ENCODE measurements around the gene RASGEF1C.

RASGEF1C gene

DNA sequence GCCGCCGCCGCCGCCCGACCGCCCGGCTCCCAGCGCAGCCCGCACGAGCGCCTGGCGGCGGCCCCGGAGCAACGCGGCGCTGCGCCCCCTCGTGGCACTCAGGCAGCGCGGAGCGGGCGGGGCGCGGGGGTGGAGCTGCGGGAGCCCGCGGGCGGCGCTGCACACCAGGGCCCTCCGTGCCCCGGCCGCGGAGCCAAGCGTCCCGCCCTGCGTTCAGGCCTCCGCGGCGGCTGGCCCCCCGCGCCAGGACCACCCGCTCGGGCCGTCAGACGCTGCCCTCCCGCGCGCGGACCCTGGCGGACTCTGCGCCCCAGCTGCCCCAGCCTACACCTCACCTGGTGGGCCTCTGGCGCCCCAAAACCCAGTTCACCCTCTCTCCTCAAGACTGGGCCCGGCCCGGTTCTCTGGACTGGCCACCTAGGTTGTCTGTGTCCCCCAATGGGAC, at the start of gene RASGEF1C:
Gene RASGEF1C, minus strand, starts transcription at position 75 of the 445 bp plus-strand sequence. CDS start 71,159 bp downstream, outside the sequence.
- no peak for DNase-seq

DNA sequence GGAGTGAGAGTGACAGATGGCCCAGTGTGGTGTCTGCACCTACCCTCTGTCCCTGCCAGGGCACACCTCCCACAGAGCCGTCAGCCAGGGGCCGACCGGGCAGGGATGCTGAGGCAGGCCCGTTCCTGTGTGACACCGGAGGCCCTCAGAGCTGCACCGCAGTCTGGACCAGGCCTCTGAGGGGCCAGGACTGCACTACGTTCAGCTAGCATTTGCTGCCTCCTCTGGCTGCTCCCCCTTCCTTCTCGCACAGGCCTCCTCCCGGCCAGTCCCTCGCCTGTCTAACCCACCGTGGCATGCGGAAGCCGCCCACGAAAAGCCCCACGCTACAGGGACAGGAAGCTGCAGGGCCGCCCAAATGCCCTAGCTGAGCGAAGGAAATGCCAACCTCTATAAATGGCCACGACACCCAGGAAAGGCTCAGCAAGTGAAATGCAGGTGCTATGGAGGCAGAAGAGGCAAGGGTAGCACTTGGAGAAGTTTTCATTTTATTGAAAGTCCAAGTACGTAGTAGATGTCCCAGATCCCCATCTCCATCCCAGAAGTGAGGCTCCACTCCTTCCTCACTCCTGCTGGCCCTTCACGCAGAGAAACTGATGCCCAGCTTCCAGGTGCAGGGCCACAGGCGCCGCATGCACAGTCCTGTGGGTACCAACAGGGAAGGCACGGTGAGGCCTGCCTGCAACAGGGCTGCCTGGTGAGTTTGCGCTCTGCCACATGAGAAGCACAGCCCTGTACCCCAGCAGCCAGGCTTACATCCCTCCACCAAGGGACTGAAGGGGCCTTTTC, 44.2 kb upstream of the RASGEF1C start:
- no peak for DNase-seq

DNA sequence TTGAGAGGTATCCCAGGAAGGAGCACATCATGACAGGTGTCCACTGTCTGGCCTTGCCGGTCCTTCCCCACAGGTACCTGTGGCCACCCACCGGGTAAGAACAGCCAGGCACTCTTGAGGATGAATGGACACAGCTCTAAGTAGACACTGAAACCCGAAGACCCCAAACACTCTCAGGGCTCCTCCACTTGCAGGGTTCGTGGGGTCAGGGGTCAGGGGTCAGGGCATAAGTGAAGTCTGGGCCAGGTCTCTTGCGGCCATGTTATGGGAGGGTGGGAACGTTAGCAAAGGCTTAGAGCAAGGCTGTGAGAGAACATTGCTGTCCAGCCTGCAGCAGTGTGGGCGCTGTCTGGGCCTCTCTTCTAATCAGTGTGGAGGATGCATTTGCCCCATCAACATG, 42.9 kb upstream of the RASGEF1C start:
- DNase-seq: no peak

DNA sequence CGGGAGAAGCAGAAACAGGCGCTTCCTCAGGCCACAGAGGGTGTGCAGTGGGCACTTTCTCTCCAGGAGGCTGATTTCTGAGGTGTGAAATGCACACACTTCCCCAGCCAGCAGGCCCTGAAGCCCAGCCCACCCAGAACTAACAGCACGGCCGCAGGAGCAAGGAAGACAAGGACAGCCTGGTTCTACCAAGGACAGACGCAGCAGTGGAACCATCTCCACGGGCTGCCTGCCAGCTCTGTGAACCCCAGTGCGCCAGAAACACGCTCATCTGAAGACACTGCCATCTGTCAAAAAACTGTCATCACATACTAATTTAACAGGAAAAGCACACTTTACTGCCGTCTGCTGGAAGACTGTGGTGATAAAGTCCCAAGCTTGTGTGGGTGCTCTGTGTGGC, 42.1 kb upstream of the RASGEF1C start:
- DNase-seq: no peak

DNA sequence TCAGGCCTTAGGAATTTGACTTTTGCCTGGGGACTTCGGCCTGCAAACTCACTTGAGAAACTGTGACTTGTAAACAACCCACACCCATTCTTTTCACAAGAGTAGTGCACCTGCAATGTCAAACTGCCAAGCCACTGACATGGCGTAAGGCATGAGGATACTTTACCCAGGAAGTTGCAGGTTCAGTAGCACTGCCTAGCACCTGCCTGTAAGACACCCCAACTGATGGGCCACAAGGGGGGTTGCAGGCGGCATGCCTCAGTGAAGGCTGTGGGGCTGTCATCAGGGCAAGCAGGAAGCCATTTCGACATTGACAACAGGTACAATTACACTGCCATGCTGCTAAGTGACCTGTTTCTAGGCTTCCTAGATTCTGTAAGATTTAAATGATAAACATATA, 41.3 kb upstream of the RASGEF1C start:
- no peak for DNase-seq

DNA sequence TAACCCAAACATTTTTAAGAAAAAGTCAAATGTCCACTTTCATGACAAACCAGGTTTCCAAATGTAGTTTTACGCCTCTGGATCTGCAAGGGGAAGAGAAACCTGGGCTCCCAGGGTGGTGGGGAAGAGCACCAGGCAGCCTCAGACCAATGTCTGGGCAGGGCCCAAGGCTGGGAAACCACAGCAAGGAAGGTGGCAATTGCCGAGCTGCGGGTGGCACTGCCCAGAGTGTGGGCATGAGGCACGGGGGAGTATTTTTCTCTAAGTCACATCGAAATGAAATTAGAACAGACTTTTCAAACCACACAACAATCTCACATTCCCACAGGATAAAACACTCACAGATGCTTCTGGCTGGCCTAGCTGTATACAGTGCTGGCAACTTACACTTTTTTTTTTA, 32.6 kb upstream of the RASGEF1C start:
- no peak for DNase-seq

DNA sequence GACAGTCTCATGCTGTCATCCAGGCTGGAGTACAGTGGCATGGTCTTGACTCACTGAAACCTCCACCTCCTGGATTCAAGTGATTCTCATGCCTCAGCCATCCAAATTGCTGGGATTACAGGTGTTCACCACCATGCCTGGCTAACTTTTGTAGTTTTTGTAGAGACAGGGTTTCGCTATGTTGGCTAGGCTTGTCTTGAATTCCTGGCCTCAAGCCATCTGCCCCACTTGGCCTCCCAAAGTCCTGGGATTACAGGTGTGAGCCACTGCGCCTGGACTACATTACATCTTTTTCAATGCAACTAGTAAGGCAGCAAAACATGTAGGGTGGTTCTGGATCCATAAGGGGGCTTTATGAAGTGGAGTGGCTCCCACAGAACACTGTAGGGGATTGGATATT, 29.6 kb upstream of the RASGEF1C start:
- no peak for DNase-seq

DNA sequence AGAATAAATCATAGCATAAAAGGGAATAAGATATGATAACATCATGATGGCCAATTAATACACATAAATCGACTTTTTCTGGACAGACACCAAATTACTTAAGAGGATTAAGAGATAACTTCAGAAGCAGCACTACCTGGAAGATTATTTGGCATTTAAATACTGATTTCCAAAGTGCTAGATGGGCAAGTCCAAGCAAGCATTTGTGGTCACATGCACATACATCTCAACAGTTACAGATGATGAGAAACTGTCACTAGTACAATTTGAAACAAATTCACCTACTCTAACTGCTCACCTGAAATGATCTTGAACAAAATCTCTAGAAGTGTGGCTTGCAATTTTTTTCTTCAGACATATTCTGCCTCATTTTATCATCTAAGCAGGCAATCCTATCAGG, 26.8 kb upstream of the RASGEF1C start:
- DNase-seq: no peak

DNA sequence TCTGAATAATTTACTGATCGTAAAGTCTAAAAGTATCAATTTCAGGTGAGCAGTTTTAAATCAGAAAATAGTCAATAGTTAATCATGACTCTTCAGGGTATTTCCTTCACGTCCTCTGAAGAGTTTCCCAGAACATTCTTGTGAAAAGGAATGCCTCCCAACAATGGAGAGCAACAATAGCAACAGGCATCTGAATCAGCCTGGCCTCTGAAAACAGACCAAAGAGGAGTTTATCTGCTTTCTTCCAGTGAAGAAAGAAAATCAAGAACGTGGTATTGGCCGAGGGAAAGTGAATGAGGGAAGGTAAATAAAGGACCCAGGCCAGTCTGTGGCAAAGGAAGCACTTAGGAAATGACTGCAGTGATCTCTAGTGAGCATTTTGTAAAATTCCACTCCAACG, 26.1 kb upstream of the RASGEF1C start:
- no peak for DNase-seq

DNA sequence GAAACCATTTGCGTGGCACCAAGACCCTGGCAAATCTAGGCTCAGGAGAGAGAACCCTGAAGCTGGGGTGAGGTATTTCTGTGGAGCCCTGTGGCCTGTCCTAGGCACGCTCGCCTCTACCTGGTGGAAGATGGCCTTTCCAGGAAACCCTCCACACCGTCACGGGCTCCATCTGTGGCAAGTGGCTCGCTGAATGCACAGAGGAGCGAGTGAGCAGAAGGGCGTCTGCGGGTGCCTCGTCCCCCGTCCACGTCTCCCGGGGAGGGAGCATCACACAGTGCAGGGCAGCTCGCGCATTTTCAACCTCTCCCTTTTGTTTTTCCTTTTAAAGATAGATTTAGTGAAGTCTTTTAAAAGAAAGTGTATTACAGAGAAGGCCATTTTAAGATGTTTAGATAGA, 25.3 kb upstream of the RASGEF1C start:
- no peak for DNase-seq

DNA sequence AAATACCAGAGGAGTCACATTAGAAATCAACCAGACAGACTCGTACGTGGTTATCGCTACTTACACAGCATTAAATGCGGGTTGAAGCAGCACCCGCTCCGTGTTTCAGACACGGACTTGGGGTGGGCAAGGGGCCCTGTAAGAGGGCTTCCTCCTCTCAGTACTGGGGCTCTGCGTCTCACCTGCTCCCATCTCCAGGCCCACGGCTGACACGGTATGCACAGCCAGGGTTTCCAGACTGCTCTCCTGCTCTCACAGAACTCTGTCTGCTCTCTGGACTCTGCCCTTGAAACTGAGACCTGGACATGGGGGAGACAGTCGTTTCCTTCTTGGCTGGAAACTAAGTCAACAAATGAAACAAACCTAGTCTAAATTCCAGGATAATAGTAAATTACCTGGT, 24.7 kb upstream of the RASGEF1C start:
- DNase-seq: no peak

DNA sequence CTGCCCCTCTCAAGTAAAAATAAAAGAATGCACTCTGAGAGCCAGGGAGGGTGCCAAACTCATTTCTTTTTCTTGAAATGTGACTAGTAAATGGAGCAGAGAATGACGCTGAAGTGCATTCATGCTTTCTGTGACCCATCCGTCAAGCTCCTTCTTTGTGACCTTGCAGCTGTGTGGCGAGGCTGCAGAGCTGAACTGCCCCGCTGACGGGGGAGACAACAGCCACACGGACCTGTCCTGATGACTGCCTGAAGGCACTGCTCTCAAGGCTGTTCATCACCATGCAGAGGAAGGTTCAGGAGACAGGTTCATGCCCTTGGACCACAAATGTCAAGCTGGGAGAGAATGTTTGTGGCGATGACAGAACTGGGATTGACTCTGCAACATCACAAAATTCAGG, 21.0 kb upstream of the RASGEF1C start:
- no peak for DNase-seq

DNA sequence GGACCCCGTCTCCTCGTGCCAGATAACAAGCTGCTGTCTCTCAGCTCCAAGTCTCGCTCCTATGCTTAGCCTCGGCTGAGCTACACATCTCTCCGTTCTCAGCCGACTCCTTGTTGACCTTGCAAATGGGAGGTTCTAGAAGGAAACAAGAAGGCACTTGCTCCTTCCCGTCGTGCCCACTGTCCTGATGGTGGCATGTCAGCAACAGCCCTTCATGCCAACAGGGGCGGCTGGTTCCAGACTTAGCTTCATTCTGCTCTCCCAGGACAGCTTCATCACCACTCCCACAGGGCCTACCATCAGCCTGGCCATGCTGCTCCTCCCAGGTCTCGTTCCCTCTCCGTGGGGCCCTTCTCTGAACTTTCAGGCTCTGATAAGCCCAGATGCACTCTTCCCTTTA, 13.0 kb upstream of the RASGEF1C start:
- DNase-seq: no peak

DNA sequence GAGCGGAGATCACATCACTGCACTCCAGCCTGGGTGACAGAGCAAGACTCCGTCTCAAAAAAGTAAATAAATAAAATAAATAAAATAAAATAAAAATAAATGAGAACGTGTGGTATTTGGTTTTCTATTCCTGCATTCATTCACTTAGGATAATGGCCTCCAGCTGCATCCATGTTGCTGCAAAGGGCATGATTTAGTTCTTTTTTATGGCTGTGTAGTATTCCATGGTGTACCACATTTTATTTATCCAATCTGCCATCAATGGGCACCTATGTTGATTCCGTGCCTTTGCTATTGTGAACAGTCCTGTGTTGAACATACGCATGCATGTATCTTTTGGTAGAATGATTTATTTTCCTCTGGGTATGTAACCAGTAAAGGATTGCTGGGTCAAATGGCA, 8.8 kb upstream of the RASGEF1C start:
- DNase-seq: no peak

DNA sequence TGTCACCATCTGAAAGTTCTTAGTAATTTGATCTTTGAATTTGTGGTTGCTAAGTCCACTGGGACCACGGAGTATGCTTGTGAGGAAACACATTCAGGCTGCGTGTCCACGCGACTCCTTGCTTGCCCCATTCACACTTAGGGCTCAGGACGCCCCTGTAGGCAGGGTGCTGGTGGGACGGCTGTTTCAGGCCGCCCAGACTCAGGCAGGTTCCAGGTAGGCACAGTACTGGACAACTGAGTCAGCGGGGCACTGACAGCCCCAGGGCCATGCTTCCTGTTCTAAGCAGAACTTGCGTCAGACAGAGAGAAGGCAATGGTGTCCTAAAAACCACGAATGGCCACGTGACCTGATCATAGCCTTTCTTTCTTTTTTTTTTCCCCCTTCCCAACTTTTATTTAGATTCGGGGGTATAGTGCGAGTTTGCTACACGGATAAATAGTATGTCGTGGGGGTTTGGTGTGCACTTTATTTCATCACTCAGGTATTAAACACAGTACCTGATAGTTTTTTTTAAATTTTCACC, 7.7 kb upstream of the RASGEF1C start:
- DNase-seq: no peak

DNA sequence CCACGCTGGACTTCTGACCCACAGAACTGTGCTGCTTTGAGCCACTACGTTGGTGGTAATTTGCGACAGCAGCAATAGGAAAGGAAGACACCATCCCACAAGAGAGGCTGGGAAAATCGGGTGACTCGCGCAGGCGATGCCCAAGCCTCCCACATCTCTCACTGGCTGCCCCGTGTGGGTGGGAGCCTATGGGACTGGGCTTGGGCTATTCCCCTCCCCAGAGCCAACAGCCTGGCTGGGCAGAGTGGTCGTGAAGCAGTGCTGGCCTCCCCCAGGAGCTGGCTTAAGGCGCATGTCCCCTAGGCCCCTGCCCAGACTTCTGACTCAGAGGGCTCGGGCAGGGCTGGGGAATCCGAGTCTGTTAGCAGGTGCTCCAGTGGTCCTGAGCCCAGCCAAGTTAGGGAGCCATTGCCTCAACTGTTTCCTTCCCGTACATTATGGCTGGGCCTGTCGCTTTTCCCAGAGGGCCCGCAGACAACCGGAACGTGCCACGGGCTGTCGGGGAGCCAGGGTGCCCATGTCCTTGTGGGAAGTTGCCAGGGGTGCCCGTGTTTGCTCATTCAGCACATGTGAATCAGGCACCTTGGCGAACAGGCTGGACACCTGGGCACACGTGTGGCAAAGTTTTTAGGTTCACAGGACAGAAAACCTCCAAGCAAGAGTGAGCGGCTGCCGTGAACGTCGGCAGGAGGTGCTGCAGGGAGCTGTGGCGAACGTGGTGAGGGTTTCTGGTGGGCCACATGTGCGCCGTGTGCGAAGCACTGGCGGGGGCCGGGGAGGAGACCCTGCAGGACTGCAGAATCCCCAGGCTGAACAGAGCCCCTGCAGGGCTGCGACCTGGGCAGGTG, 7.0 kb upstream of the RASGEF1C start:
- no peak for DNase-seq

DNA sequence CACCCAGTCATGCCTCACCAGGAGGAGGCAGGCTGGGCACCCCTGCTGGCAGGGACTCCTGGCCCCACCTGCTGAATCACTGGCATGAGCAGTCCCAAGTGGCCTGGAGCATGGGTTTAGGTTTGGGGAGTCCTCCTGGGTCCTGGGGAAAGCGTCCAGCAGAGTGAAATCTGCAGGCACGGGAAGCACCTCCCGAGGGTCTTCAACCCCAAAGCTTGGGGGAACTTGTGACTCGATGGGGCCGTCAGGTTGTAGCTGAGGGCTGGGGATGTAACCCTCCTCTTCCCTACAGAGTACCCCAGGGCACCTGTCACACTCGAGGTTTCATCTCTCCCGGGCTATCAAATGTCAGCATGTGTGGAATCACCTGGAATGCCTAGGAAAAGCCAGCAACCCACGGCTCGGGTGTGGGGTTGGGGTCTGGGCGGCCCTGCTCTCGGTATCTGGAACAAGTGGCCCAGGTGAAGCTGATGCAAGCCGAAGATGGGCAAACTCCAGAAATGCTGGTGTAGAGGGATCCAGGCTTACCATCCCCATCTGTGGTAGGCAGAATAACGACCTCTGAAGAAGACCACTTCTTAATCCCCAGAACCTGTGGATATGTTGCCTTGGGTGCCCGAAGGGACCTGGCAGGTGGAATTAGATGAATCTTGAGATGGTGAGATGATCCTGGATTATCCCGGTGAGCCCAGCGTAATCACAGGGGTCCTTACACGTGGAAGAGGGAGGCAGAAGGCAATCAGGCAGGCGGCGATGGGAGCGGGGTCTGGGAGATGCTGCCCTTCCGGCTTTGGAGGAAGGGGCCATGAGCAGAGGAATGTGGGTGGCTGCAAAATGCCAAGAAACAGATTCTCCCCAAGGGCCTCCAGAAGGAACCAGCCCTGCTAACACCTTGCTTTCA, 6.1 kb upstream of the RASGEF1C start:
- no peak for DNase-seq

DNA sequence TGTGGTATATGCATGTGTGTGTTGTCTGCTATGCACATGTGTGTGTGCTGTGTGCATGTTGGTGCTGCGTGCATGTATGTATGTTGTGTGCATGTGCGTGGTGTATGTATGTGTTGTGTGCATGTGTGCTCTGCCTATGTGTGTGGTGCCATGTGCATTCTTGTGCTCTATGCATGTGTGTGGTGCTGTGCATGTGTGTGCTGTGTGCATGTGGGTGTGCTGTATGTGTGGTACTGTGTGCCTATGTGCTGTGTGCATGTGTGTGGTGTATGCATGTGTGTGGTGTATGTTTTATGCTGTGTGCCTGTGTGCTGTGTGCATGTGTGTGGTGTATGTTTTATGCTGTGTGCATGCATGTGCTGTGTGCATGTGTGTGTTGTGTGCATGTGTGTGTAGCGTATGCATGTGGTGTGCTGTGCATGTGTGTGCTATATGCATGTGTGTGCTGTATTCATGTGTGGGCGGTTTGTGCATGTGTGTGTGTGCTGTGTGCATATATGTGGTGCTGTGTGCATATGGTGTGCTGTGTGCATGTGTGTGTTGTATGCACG, 4.7 kb upstream of the RASGEF1C start:
- no peak for DNase-seq

DNA sequence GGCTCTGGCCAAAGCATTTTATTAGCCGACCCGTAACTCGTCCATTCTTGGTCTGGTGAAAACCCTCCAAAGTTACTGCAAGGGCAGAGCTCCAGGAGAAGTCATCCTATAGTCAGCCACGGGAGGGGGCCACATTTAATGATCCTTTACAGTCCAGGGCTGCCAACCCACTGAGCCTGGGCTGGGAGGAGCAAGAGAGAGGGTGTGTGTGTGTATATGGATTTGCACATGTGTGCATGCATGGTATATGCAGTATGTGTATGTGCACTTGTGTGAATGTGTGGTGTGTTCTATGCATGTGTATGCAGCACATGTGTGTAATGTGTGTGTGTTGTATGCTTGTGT, 4.2 kb upstream of the RASGEF1C start:
- DNase-seq: no peak

DNA sequence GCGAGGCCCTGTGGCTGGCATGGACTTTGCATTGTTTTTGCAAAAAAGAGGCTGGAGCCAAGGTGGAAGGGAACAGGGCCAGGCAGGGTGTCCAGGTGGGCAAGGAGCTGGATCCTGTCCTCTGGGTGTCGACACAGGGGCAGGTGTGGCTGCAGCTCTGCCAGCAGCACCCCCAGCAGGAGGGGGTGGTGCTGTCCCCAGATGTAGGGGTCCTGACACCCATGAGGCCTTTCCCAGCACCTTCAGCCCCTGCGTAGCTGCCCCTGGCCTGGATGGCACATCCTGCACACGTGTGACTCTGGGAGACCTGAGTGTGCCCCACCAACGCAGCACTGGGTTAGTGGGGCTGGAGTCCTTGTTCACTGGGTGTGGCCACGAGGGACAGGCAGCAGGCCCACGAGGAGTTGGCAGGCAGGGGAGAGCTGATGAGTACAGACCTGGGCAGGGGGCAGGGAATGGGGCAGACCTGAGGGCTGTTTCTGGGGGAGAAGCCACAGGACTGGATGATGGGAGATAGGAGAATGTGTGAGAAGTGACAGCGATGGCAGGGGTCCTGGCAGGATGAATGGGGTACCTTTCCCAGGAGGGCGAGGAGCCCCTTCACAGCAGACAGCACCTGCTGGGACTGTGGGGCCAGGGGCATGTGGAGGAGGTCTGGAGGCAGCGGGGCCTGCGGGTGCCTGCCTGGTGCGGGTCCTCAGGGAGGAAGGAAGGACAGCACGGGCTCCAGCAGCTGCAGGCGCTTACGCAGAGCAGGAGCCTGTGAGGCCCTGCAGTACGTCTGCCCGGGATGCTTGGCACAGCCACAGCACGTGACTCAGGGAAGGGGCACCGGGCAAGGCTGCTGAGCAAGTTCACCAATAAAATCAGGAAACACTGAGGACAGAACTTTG, 3.6 kb upstream of the RASGEF1C start:
- DNase-seq: no peak

DNA sequence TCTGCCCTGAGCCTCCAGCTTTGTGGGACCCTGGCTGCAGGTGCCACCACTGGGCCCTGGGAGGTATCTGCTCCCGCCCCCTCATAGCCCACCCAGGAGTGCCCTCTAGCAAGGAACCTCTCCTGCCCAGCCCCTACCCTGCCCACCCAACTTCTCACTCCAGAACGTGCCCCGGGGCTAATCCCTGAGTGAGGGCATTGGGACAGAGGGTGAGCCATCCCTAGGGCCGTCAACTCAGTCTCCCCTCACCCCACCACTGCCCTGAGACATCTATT, 2.7 kb upstream of the RASGEF1C start:
- DNase-seq: no peak
